ENCODE data around the gene ULK1. TPM values are rescaled to one million over a fixed set of nuclear protein-coding genes. Genes with fewer than 3 reads are reported as not detected.
A peak's percentile ranks its signal among the peaks of the same experiment; 100 is the strongest.

ULK1 gene
- polyA plus RNA-seq (2012; ENCODE audit: low read depth, missing spikeins): 5.8 TPM

GRCh38 chr12:131894313-131894860 lies at the start of gene ULK1:
TSS of gene ULK1 (plus strand) at chr12:131894622. CDS start at chr12:131895002, 380 bp downstream.
- TF ChIP-seq POLR2AphosphoS5 (IDR thresholded peaks at IDR 0.05; ENCODE audit: low read depth, low read length): 0 out of 2 replicates have a peak, but pooled peaks have one; percentile 24
- TF ChIP-seq SPI1 (IDR thresholded peaks at IDR 0.05; ENCODE audit: low read depth, low read length): no peak
- DNase-seq (ENCODE audit: insufficient read length, low spot score) (peak; percentile 100), FAIRE-seq (peak; percentile 89)

GRCh38 chr12:131844656-131845055 lies 49.8 kb upstream of the ULK1 start:
- no peak for TF ChIP-seq POLR2AphosphoS5 (IDR thresholded peaks at IDR 0.05; ENCODE audit: low read depth, low read length)
- TF ChIP-seq POLR2A (IDR thresholded peaks at IDR 0.05; ENCODE audit: low read depth, low read length): no peak
- TF ChIP-seq PAX5 (IDR thresholded peaks at IDR 0.05; ENCODE audit: insufficient read depth, low read length, severe bottlenecking): no peak
- no peak for TF ChIP-seq POU2F2 (IDR thresholded peaks at IDR 0.05; ENCODE audit: low read depth, low read length)
- no peak for TF ChIP-seq SPI1 (IDR thresholded peaks at IDR 0.05; ENCODE audit: low read depth, low read length)
- TF ChIP-seq TAF1 (IDR thresholded peaks at IDR 0.05; ENCODE audit: low read depth, low read length): no peak
- FAIRE-seq: no peak

GRCh38 chr12:131845121-131845520 lies 49.3 kb upstream of the ULK1 start:
- DNase-seq (ENCODE audit: insufficient read length, low spot score): no peak
- TF ChIP-seq PAX5 (IDR thresholded peaks at IDR 0.05; ENCODE audit: insufficient read depth, low read length, severe bottlenecking): no peak
- FAIRE-seq: no peak

More at GRCh38 chr12:131844656-131845055, 49.8 kb upstream of the ULK1 start:
- DNase-seq (ENCODE audit: insufficient read length, low spot score): no peak

- FAIRE-seq: no peak
- TF ChIP-seq POLR2A (IDR thresholded peaks at IDR 0.05; ENCODE audit: low read depth, low read length): no peak
- TF ChIP-seq PAX5 (IDR thresholded peaks at IDR 0.05; ENCODE audit: insufficient read depth, low read length, severe bottlenecking): no peak
- TF ChIP-seq SPI1 (IDR thresholded peaks at IDR 0.05; ENCODE audit: low read depth, low read length): no peak
- TF ChIP-seq TAF1 (IDR thresholded peaks at IDR 0.05; ENCODE audit: low read depth, low read length): no peak
- TF ChIP-seq POU2F2 (IDR thresholded peaks at IDR 0.05; ENCODE audit: low read depth, low read length): no peak
- no peak for TF ChIP-seq POLR2AphosphoS5 (IDR thresholded peaks at IDR 0.05; ENCODE audit: low read depth, low read length)
- DNase-seq (ENCODE audit: insufficient read length, low spot score): no peak
These were observed 47.0 kb upstream of the ULK1 start for GRCh38 chr12:131847456-131847855.

GRCh38 chr12:131848753-131849152 lies 45.7 kb upstream of the ULK1 start:
- FAIRE-seq (no peak), DNase-seq (ENCODE audit: insufficient read length, low spot score) (no peak)
- no peak for TF ChIP-seq PAX5 (IDR thresholded peaks at IDR 0.05; ENCODE audit: insufficient read depth, low read length, severe bottlenecking)
- no peak for TF ChIP-seq SPI1 (IDR thresholded peaks at IDR 0.05; ENCODE audit: low read depth, low read length)

- DNase-seq (ENCODE audit: insufficient read length, low spot score) (no peak), FAIRE-seq (no peak)
- TF ChIP-seq POLR2A (IDR thresholded peaks at IDR 0.05; ENCODE audit: low read depth, low read length): no peak
- no peak for TF ChIP-seq TAF1 (IDR thresholded peaks at IDR 0.05; ENCODE audit: low read depth, low read length)
- TF ChIP-seq SPI1 (IDR thresholded peaks at IDR 0.05; ENCODE audit: low read depth, low read length): no peak
- TF ChIP-seq POU2F2 (IDR thresholded peaks at IDR 0.05; ENCODE audit: low read depth, low read length): no peak
These were observed 44.5 kb upstream of the ULK1 start for GRCh38 chr12:131849700-131850553.

GRCh38 chr12:131850856-131851559 lies 43.4 kb upstream of the ULK1 start:
- TF ChIP-seq POU2F2 (IDR thresholded peaks at IDR 0.05; ENCODE audit: low read depth, low read length) (no peak), PAX5 (IDR thresholded peaks at IDR 0.05; ENCODE audit: insufficient read depth, low read length, severe bottlenecking) (no peak), POLR2AphosphoS5 (IDR thresholded peaks at IDR 0.05; ENCODE audit: low read depth, low read length) (no peak), POLR2A (IDR thresholded peaks at IDR 0.05; ENCODE audit: low read depth, low read length) (no peak), TAF1 (IDR thresholded peaks at IDR 0.05; ENCODE audit: low read depth, low read length) (no peak), SPI1 (IDR thresholded peaks at IDR 0.05; ENCODE audit: low read depth, low read length) (no peak)
- DNase-seq (ENCODE audit: insufficient read length, low spot score) (no peak), FAIRE-seq (no peak)

- TF ChIP-seq POU2F2 (IDR thresholded peaks at IDR 0.05; ENCODE audit: low read depth, low read length) (no peak), POLR2AphosphoS5 (IDR thresholded peaks at IDR 0.05; ENCODE audit: low read depth, low read length) (no peak), TAF1 (IDR thresholded peaks at IDR 0.05; ENCODE audit: low read depth, low read length) (no peak), POLR2A (IDR thresholded peaks at IDR 0.05; ENCODE audit: low read depth, low read length) (no peak), PAX5 (IDR thresholded peaks at IDR 0.05; ENCODE audit: insufficient read depth, low read length, severe bottlenecking) (no peak), SPI1 (IDR thresholded peaks at IDR 0.05; ENCODE audit: low read depth, low read length) (no peak)
- no peak for FAIRE-seq
- no peak for DNase-seq (ENCODE audit: insufficient read length, low spot score)
These were observed 42.5 kb upstream of the ULK1 start for GRCh38 chr12:131851741-131852550.

GRCh38 chr12:131852551-131853299 lies 41.7 kb upstream of the ULK1 start:
- DNase-seq (ENCODE audit: insufficient read length, low spot score) (no peak), FAIRE-seq (no peak)
- TF ChIP-seq PAX5 (IDR thresholded peaks at IDR 0.05; ENCODE audit: insufficient read depth, low read length, severe bottlenecking): no peak
- no peak for TF ChIP-seq POLR2AphosphoS5 (IDR thresholded peaks at IDR 0.05; ENCODE audit: low read depth, low read length)
- no peak for TF ChIP-seq POU2F2 (IDR thresholded peaks at IDR 0.05; ENCODE audit: low read depth, low read length)
- TF ChIP-seq POLR2A (IDR thresholded peaks at IDR 0.05; ENCODE audit: low read depth, low read length): no peak
- TF ChIP-seq SPI1 (IDR thresholded peaks at IDR 0.05; ENCODE audit: low read depth, low read length): no peak
- TF ChIP-seq TAF1 (IDR thresholded peaks at IDR 0.05; ENCODE audit: low read depth, low read length): no peak
